Limb (tissue), 2 donors: ENCODE results near the gene FOSL1.

Source experiments
- DNase-seq, 2 donors: peaks; one replicate each; pipeline ENCODE4 v3.0.0-alpha.2; 2016; ENCODE audit errors: extremely low spot score in 2 of 2

FOSL1 gene

GRCh38 chr11:65882120-65883057 is 17.8 kb downstream of the FOSL1 start:
- DNase-seq = no peak

DNA sequence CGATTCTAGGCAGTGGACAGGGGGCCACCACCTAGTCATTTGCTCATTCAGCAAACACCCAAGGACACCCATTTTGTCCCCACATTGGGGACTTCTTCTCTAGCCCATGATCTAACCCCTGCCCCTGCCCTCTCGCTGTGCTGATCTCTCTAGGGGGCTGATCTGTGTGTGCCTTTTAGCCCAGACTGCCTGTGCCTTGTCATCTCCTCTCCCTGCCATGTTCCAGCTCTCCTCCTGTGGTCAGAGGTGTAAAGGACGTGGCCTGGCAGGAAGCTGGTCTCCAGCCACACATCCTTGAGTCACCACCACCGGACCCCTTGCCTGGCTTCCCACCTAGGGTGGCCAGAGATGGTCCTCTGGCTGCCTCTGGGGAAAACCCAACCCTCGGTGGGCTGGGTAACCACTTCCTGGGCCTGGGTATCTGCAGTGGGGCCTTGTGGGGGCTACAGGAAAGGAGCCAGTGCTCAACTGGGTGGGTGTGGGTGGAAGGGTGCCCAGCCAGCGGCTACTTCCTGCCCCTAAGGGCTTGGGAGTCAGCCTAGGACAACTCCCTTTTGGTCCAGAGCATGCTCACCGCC is 19.3 kb downstream of the FOSL1 start:
- DNase-seq = no peak

DNA sequence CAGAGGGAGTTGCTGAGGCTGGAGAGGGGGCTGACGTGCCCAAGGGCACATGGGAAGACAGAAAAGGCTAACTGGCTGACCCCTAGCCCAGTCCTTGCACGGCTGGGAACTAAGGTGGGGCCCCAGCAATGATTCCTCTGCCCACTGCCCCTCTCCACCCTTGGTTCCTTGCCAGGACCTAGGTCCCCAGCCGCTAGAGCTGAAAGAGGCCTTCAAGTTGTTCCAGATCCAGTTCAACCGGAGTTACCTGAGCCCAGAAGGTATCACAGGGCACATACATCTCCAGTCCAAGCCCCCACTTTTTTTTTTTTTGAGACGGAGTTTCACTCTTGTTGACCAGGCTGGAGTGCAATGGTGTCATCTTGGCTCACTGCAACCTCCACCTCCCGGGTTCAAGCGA is 20.2 kb downstream of the FOSL1 start:
- DNase-seq = no peak

DNA sequence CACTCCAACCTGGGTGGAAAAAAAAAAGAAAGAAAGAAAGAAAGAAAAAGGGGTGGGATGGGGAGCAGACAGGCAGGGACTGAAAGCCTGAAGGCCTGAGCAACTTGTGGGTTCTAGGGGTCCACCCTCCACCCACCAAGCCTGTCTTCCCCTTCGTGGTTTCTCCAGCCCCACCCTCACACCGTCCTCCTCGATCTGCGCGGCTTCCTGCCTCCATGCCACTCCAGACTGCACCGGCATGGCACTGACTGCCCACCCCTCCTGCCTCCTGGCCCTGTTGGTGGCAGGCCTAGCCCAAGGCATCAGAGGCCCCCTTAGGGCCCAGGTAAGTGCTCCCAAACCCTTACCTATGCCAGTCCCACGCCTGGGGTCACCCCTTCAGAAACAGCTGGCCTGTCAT is 20.6 kb downstream of the FOSL1 start, which contains the start of gene CTSW:
TSS of gene CTSW (plus strand) at position 221 of the 400 bp plus-strand sequence. CDS start at position 239, 18 bp downstream.
- DNase-seq = no peak

GRCh38 chr11:65873318-65874156 is 26.7 kb downstream of the FOSL1 start:
- peak; percentile 89 to 96 for DNase-seq

GRCh38 chr11:65872586-65873317 is 27.4 kb downstream of the FOSL1 start, which contains the start of gene EFEMP2:
EFEMP2 (minus strand) TSS chr11:65872800; CDS start chr11:65872354, 446 bp downstream.
- DNase-seq = peak; percentile 38 to 83

DNA sequence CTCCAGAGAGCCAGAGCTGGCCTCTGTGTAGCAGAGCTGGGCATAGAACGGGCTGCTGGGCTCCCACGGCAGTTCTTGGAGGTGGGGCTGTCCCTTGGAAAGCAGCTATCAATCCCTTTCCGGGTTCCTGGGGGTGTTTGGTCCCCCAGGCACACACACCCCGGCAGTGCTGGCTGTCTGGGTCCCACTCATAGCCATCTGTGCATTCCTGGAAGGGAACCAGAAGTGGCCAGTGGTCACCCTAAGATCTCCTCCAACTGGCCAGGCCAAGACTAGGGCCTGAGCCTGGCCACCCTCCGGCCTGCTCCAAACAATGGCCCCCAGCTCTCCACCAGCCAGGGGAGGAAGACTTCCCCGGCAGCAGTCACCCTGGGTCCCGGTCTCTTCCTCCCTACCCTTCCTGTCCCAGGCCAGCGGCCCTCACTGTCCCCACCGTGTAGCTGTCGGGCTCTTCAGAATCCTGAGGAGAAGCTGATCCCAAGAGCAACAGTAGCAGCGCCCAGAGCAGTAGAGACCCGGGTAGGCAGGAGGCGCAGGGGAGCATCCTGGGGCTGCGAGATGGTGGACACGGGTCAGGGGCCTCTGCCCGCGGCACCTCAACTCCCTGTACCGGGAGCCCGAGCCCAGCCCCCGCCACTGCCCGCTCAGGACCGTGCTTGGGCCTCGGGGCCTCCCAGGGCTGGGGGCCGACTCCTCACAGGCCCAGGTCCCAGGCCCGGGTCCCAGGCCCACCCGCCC is 28.2 kb downstream of the FOSL1 start:
- no peak for DNase-seq

DNA sequence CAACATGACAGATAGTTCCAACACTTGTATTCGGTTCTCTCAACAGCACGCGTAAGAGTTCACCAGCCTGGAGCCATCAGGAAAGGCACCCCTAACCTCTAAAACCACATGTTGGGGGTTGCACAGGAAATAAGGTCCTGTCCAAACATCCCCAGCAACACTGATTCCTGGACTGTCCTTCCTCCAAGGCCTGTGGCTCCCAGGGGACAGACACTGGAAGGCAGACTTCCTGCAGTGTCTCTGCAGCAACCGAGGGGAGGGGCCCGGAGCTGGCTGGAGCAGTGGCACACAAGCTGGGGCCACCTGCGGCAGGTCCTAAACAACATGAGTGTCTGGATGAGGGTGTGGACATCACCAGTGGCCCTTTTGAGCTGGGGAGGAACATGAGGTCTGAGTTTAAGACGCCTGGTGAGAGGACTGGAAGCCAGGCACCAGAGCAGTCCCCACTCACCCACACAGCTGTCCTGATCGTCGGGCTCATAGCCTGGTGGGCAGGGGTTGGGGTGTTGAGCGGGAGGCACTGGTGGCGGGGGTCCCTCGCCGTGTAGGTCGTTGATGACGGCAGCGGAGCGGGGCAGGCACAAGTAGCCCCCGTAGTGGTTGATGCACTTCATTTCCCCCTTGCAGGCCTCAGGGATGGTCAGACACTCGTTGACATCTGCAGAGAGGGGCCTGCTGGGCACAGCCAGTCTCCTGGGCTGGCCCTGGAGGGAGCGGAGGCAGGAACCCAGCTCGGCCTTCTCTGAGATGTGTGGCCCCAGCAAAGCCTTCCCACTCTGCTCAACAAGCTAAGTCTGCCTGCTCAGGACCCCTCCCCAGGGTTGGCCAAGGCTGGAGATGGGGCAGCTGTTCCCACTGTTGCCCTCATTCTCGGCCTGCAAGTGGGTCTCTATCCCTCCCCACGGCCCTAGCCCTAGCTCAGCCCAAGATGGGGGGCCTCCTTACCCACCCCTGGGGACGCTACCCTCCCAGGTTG is 29.2 kb downstream of the FOSL1 start:
- DNase-seq = no peak

GRCh38 chr11:65870307-65870658 is 29.9 kb downstream of the FOSL1 start:
- no peak for DNase-seq

- DNase-seq = no peak
Measured at GRCh38 chr11:65869643-65870306, 30.4 kb downstream of the FOSL1 start.

GRCh38 chr11:65868907-65869306 is 31.3 kb downstream of the FOSL1 start:
- DNase-seq = no peak

- DNase-seq = peak in 1 of 2 donors; percentile 51
Measured at GRCh38 chr11:65868076-65868667, 32.0 kb downstream of the FOSL1 start.

DNA sequence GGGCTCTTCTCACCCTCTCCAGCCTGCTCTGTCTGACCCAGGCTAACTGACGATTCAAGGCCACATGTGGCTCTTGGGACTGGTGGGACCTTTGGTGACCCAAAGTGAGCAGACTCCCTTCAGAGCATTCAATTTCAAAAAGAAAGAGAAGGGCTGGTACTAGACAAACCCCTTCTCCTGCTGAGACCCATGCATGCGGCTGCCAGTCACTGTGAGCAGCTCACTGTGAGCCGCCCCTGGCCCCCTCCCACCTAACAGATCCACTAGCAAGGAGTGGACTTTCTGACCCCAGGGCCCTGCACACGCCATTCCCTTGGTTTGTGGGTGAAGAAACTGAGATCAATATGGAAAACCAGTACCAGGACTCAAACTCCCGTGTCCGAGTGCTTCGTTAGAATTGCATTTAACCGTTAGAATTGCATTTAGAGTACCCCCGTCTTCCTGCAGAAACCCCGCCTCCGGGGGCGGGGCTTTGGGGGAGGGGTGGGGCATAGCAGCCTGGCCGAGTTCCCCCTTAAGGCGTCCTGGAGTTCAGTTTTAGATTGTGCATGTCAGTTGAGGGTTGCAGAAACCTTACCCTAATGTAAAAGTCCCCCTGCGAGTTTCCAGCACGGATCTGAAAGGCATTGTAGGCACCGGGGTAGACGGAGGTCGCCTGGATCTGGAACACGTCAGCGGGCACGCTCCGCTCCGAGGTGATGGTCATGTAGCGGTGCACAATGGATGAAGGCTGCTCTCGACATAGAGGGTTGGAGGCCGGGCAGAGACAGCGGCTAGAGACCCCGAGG is 32.7 kb downstream of the FOSL1 start:
- DNase-seq = peak in 1 of 2 donors; percentile 60

DNA sequence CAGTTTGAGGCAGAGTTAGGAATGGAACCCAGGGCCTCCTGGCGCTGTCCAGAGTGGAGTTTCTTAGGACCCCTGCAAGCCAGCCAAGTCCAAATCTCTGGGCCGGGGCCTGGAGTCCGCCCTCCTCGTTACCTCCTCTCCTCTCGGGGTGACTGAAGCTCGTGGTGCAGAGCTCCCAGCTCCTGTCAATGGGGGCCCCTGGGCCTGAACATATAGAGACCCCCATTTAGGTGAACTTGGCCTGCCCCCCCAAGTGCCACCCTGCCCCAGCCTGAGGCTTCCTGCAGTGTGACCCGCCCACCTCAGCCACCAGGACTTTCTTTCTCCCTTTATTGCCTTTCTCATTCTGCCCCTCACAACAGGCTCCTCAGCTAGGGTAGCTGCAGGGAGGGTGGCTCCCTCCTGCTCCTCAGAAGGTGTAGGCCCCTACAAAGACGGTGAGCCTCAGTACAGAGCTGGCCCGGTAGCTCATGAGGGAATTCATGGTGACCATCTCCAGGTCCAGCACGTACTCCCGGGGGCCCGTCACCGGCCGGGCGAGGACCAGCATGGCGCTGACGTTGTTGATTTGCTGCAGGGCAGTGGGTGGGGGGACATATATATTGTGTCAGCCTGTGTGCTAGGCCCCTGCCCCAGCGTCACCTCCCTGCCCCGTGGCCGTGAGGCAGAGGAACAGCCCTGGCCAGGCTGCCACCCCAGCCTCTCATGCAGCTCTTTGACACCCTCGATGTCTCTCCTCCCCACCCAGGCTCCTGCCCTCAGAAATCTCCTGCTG is 33.5 kb downstream of the FOSL1 start:
- DNase-seq = peak in 1 of 2 donors; percentile 30

DNA sequence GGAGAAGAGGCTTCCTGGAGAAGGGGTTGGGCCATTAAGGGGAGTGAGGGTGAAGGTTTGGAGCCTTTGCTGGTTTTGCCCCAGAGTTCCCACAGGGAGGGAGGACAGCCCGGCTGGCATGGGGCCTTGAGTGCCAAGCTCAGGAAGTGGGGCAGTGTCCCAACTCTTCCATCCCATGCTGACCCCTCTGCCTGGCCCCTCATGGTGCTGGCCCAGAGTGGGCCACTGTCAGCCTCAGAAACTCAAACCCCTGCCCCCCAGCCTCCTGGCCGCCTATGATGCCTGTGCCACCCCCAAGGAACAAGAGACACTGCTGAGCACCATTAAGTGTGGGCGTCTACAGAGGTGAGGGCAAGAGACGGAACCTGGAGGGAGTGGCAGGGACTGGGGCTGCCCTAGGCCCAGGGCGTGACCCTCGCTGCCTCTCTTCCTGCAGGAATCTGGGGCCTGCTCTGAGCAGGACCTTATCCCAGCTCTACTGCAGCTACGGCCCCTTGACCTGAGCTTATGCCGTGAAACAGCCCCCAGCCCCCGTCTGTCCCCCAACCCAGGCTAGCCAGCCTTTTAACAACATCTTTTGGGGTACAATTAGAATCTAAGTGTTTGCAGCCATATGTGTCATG is 34.5 kb downstream of the FOSL1 start:
- DNase-seq = peak in 1 of 2 donors; percentile 27
